HS-5 (cell line): Measurements from ENCODE around the gene STAT6.
A peak's percentile ranks its signal among the peaks of the same experiment; 100 is the strongest.
"Not testable (repeated sequence)": the region's sequence is repeated elsewhere in the genome, so short reads cannot be mapped to it uniquely, and the experiment has no call there.

Source experiments
- DNase-seq: peaks from one replicate; pipeline ENCODE4 v3.0.0-alpha.2; 2012; ENCODE audit warnings: low read depth

STAT6 gene

DNA sequence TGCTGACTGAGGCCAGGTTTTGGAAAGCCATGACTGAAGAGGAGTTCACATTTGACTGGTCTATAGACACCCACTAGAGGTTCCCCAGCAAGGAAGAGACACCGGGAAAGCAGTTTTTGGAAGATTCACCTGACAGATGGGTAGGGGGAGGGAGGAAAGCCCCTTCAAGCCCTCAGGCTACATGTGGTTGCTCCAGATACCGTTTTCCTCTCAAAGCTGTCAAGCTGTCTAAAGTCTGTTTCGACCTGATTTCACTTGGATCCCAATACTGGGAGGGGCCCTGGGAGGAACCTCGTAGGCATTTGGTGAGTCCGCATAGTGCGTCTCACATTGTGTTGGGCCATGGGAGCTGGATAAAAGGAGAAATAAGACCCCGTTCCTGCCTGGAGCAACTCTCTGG is 15.4 kb upstream of the STAT6 start:
- no peak for DNase-seq

DNA sequence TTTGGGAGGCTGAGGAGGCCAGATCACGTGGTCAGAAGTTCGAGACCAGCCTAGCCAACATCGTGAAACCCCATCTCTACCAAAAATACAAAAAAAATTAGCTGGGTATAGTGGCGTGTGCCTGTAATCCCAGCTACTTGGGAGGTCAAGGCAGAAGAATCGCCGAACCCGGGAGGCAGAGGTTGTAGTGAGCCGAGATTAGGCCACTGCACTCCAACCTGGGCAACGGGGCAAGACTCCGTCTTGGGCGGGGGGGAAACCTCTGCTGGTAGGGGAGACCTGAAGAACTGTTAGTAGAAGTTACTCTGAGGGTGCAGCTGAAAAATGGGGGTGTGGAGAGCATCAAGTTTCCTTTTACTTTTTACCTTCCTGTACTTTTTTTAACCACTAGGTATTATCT is 14.9 kb upstream of the STAT6 start:
- DNase-seq = no peak

DNA sequence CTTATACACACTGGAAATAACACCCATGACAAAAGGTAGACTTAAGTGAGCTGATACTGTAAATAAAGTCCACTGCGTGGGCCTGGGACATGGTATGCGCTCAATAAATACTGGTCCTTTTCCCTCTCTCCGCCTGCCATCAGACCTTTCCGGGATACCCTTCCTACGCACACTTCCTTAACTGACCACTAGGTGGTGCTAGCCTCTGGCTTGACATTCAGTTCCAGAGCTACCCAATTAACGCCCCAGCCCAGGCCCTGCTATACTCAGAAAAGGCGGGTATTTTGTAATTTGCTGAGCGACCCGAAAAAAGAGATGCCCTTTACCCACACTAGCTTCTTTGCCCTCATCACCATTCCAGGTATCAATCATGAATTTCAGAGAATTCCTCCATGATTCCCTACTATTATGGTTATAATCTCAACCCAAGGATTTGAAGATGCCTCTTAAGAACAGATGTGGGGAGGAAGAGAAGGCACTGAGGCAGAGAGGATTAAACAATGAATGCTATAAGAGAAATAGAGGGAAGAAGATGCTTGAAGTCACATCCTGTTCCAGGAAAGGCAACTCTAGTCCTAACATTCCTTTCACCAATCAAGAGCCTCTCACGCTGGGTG is 13.2 kb upstream of the STAT6 start:
- DNase-seq = no peak

DNA sequence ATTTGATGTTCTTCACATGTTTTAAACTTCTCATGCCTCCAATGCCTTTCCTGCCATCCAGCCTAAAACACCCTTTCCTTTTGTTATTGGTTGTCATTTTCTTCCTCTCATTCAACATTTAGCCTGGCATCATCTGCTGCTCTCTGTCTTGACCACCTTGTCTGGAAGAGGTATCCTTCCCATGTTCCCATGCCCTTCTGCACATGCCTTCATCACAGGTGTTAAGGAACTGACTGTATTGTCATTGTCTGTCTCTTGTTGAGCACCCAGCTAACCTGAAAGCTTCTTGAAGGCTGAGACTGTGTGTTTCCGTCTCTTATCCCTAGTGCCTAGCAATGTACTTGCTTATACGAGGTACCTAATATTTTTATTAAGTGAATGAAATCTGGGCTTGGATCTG is 12.7 kb upstream of the STAT6 start:
- no peak for DNase-seq

DNA sequence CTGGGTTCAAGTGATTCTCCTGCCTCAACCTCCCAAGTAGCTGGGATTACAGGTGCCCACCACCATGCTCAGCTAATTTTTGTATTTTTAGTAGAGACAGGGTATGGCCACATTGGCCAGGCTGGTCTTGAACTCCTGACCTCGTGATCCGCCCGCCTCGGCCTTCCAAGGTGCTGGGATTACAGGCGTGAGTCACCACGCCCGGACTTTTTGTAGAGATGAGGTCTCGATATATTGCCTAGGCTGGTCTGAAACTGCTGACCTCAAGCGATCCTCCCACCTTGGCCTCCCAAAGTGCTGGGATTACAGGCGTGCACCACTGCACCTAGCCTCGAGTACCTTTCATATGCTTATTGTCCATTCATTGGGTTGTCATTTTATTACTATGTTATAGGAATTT is 9.6 kb upstream of the STAT6 start:
- DNase-seq = not testable (repeated sequence)

DNA sequence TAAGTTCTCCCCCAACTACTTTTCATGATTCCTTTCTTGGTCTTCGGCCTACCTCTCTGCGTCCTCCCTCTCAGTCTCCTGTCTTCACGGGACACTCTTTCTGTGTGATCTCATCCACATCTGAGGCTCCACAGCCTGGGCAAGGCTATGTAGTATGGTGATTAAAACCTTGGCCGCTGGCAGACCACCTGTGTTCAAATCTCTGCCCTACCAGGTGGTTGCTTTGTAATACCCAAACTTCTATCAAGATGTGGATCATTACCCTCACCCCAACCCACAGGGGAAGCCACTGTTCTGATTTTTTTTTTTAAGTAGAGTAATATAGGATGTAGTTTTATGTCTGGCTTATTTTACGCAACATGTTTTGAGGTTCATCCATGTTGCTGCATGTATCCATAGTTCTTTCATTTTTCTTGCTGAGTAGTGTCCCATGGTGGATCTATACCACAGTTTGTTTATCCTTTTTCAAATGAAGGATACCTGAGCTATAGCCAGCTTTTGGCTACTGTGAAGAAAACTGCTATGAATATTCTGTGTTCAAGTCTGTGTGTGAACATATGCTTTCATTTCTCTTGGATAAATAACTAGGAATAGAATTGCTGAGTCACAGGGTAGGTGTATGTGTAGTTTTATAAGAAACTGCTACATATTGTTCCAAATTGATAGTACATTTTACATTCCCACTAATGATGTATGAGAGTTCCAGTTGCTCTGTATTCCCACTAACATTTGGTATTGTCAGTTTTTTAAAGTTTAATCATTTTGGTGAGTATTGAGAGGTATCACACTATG is 8.3 kb upstream of the STAT6 start:
- no peak for DNase-seq

DNA sequence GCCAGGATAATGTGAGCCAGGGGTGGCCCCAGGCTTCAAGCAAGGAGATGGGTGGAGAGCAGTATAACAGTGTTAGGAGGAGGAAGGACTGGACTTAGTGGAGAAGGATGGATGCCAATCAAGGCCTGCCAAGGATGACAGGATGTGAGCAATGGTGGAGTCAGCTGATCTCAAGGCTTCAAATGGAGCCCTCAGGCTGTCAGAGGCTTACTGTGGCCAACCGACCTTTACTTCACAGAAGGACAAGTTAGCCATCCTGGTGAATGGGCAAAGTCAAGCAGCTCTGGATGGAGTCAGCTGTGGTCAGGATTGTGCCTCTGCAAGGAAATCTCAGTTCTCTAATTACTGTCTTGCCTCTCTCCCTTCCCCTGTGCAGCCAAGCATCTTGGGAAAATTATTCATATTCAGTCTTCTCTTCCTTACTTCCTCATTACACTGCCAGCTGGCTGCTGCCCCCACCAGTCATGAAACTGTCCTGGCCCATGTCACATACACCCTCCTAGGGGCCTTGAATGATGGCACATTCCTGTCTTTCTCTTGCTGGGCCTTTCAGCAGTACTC is 7.6 kb upstream of the STAT6 start:
- DNase-seq = no peak

DNA sequence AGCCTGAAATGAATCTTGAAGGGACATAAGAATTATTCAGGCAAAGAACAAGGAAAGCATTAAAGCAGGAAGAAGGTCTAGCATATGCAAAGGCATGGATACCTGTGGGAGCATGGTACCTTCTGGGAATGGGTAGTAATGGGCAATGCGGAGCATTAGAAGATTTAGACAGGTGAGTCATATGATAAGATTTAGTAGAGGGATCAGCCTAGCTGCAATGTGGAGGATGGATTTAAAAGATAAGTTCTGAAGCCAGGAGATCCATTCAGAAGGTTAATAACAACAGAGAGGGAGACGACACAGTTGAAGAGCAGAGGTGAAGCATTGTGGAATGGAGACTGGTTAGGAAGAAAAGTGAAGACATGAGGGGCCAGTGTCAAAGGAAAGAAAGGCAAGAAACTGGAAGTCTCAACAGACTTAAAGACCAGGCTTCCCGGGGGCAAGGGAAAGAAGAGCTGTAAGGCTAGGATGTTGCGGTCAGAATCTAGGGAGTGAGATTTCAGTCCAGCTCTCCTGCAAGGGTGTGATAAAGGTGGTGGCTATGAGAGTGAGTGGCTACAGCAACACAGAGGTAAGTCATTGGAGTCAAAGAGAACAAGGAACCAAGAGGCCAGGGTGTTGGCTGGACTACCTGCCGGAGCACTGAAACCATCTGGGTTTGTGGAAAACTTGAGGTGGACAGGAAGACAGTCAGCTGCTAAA is 5.6 kb upstream of the STAT6 start:
- no peak for DNase-seq

DNA sequence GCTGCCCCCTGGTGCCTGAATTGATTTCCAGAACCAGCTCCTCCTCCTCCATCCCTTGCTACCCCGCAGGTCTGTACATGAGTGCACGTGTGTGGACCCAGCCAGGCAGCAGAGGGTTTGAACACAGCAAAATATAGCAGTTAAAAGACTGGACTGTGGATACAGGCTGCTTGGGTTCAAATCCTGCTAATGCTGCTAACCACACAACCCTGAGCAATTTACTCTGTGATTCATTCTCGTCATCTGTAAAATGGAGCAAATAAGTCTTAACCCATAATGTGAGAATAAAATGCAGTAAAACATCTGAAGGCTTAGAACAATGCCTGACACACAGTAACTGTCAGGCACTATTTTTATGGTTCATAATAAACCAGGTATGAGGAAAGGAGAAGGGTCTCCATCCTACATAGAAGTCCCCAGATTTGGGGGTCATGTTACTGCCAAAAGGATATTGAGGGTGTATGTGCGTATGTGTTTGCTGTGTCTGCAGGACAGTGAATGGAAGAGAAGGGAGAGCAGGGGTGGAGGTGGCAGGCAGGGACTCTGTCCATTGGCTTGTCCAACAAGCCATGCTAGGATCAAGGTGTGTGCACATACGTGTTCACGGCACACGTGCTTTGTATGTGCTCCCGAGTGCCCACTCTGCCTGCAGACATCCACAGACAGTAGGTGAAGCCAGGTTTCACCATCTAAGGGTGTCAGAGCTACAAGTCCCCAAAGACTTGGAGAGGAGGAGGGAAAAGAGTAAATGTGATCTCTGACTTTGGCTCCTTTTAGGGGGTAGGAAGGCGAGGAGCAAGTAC is 1.5 kb upstream of the STAT6 start:
- no peak for DNase-seq

DNA sequence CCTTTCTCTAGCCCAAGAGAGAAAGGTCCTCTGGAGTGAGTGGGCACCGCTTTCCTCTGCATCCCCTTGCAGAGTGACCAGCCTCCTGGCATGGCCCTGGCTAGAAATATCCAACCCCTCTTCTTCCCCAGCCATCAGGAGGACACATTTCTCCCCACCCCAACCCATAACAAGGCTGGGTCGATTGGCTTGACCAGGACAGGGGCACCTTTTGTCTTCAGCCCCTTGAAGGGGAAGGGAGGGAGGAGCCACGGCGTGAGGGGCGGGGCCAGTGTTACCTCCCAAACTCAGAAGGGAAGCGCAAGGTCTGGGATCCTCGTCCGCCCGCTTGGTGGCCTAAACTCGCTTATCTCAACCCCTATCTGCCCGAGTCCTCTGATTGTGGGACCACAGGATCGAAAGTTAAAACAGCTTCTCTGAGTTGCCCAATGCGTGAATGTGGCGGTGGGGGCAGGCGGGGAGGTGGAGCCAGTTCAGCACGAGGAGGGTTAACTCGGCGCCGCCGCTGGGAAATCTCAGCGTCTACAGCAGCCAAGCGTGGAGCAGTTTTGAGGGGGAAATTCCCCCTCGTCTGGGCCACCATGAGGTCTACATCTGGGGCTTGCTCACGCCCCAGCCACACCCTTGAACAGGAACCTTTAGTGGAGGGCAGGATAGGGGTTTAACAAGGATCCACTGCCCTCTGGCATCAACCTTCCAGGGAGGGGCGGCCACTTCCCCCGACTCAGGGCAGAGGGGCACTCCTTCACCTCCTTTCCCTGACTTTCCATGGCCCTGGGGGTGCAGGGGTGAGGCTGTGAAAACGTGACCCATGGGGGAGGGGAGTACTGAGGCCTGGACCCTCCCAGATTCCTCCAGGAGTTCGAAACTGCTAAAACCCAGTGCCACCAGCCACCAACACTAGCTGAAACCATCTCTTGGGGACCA is 795 bp downstream of the STAT6 start:
- DNase-seq = peak; percentile 33

DNA sequence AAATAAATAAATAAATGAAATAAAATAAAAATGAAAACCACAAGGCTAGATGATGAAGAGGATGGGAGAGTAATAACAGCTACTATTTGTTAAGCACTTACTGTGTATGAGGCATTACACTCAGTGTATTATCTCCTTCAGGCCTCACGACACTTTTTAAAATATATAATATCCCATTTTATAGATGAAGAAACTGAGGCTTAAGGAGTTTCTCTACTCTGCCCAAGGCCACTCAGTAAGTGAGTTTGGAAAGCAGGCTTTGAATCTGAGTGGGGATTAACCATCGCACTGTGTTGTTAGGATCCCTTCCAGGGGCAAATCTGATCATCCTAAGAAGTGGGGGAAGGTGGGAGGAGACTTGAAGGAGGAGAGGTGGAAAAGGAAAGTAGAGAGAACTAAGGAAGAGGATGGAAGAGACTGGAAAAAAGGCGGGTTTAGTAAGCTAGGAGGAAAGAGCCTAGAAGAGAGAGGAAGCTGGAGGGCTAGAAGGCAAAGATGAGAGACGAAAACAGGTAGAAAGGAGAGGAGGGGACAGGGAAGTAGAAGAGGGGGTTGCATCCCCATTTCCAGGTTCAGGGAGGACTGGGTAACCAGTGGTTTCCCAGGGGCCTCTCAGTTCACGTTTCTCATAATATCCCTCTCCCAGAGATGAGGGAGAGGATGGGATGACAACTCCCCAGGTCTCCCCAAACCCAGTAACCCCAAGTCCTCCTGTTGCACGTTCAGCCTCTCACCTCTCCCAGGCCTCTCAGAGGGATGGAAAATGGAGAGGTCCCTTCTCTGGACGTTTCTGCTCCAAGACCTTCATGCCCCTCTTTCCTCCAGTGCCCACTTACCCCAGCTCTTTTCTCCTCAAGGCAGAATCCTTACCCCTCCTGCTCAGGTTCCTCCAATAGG is 1.7 kb downstream of the STAT6 start:
- DNase-seq = no peak

DNA sequence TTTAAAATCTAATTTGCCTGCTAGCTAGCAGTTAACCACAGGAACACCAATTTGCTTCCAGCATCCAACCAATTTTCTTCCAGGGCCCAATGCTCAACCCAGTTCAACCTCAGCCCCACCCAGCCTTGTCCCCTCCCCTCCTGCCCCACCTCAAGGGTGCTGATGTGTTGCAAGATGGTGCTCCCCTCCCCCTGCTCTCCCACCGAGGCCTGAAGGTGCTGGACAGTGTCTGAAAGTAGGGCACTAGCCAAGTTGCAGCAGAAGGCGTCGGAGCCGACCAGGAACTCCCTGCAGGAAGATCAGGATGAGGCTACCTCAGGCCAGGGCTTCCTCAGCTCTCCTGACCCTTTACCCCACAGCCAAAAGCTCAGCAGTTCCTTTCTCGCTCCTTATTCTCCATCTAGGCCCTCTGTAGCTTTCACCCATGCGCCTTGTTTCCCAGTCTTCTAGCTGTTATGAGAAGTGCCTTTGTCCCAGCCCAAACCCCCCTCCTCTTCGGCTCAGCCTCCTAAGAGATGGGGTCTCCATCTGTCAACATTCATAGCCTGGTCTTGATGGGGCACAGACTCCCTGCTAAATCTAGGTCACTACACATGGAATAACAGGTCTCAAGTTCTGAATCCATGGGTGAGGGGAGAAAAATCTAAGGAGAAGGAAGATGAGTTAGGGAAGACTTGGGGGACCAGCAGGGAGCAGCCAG is 3.6 kb downstream of the STAT6 start:
- no peak for DNase-seq

DNA sequence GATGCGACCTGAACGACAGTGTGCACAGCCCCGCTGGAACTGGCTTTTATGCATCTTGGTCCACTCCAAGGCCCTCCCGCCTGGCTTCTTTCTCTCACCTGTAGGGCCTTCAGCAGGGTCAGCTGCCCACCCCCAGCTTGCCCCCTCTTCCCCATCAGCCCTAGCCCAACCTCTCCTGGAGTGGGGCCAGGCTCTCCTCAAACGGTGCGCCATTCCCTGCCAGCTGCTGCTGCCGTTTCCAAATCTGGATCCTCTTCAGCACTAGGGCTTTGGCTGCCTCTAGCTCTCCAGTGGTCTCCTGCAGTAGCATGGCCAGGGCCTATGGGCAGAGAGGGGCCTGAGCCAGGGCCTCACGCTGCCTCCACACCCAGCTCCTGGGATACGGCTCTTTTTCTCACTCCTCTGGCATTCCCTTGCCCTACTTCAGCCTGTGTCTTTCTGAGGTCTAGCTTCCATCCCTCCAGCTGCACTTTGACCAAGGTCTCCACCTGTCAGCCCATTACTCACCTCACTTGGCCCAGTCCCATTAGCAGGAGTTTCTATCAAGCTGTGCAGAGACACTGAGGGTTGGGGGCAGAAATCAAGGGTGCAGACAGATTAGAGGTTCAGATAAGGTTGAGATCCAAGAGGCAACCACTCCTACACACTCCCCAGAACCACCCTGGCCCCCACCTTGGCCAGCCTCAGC is 5.0 kb downstream of the STAT6 start:
- DNase-seq = no peak

DNA sequence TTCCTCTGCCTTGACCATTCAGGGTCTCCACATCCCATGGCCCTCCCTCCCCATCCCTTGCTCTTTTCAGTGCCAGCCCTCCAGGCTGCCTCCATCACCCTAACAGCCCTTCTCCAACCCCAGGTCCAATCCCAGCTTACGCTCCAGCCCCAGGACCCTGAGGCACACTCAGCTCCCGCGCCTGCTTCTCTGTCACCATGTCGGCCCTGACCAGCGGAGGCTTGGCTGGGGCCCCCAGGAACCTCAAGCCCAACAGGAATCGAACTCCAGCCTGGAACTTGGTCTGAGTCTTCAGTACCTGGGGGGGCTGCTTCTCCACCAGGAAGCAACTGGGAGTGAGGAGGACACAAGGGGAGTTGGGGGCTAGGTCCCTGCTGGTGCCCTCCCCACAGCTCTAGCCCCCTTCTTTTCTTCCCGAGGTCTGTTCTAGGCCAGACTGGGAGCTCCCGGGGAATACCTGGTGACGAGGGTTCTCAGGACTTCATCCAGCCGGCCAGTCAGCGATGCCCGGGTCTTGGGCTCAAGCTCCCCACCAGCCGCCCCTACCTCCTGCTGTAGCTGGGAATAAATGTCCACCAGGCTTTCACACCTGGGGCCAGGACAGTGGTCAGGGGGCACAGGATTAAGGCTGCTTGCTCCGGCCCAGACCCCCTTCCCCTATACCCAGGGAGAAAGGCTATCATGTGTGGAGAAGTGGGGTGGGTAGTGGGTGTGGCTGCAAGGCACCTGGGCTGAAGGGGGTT is 6.0 kb downstream of the STAT6 start:
- DNase-seq = no peak

DNA sequence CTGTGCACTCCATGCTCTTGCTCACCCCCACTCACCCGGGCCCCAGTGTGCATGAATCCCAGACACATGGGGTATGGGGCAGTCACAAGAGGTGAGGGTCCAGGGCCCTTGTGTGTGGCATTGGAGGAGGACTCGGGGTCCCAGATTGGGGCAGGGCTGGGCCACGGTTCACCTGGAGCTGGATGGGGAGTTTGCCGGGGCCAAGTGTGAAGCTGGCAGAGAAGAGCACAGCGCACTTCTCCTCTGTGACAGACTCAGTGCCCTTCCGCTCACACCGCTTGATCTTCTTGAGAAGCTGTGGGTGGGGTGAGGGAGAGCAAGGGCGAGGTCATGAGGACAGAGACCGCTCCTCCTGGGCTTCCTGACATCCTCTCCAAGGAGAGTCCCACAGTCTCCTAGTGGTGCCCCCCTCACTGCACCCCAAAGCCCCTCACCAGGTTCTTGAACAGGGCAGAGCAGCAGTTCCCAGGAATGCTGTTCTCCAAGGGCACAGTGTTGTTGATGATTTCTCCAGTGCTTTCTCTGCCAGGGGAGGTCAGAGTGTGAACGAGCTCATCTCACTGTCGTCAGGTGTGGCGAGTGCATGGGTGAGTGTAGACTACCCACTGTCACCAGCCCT is 6.8 kb downstream of the STAT6 start:
- no peak for DNase-seq

DNA sequence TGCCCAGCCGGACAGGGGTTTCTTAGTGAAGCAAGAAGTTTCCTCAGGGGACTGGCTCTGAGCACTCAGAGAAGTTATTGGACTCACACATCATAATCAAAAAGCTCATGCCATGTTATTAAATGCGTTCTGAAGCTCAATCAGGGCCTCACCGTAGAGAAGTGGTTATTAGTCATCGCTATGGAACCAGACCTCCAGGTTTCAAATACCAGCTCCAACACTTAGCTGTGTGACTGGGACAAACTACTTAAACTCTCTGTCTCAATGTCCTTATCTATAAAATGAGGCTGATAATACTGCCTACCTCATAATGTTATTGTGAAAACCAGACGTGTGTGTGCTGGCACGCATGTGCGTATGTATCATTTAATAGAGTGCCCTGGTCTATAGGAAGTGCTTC is 7.3 kb downstream of the STAT6 start:
- DNase-seq = no peak

DNA sequence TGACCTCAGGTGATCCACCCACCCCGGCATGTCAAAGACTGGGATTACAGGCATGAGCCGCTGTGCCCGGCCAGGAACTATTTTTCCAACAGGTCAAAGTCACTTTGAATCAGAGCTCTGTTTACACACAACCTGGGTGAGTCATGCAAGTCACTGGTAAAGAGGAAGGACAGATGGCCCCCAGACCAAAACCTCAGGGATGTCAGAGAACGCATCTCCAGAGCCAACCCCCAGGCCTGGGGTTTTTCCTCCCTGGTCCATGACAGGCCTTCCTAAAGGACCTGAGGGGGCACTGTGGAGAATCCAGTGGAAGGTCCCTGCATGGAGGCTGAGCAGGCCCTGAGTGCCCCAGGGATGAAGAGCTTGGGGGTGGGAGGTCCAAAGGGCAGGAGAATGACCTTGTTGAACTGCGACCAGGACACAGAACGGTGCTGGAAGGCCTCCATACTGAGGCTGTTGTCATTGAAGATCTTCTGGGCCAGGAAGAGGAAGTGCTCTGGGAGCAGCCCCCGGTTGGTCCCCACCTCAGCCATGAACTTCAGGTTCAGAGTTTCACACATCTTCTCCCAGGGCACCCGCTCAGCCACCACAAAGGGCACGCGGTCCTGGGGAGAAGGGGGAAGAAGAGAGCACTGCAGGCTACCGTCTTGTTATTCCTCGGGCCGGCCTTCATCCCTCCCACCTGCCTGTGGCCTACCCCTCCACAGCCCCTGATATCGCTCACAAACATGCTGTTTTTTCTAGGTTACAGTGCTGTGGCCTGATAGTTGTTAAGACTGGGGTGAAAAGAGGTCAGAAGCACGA is 9.1 kb downstream of the STAT6 start:
- DNase-seq = no peak
